Urinary bladder (tissue), 4 donors: ENCODE data around the gene IPO13. TPM values are rescaled to one million over a fixed set of nuclear protein-coding genes. Genes with fewer than 3 reads are reported as not detected.

ENCODE experiments used
- DNase-seq: peaks from one replicate; pipeline ENCODE4 v3.0.0-alpha.2; 2015; ENCODE audit errors: extremely low spot score
- H3K27ac ChIP-seq: one replicate; pipeline ENCODE4 v1.5.1; 2013; ENCODE audit warnings: low read depth, mild to moderate bottlenecking, moderate library complexity
- H3K36me3 ChIP-seq: one replicate; pipeline ENCODE4 v1.6.1; 2013; ENCODE audit warnings: mild to moderate bottlenecking, moderate library complexity; ENCODE audit not compliant: insufficient read depth
- H3K4me1 ChIP-seq: one replicate; pipeline ENCODE4 v1.6.1; 2013; ENCODE audit warnings: mild to moderate bottlenecking, moderate library complexity; ENCODE audit not compliant: insufficient read depth
- H3K4me3 ChIP-seq: one replicate; pipeline ENCODE4 v1.5.1; 2013; ENCODE audit warnings: low read depth, low read length
- WGBS: extraction: QIAGEN DNeasy Blood & Tissue Kit; methylation state at CpG from one replicate; pipeline ENCODE4 v1.1.7; 2013; 5-methylcytosine and 5-hydroxymethylcytosine counted together
- polyA plus RNA-seq: library from polyadenylated mRNA; stranded (reverse); fragments of 200-250 nt; gene quantifications from one replicate; pipeline ENCODE4 v1.2.3, GENCODE V29; 2013
- total RNA-seq: library from RNA; depleted of rRNA; stranded (reverse); fragments of >200 nt; gene quantifications from one replicate; pipeline ENCODE4 v1.2.3, GENCODE V29; 2014
- donor health status: healthy with polysubstance abuse.
- donor health status: healthy.

IPO13 gene
- total and polyA plus RNA-seq, 2 donors: 11.5 to 22.2 TPM

DNA sequence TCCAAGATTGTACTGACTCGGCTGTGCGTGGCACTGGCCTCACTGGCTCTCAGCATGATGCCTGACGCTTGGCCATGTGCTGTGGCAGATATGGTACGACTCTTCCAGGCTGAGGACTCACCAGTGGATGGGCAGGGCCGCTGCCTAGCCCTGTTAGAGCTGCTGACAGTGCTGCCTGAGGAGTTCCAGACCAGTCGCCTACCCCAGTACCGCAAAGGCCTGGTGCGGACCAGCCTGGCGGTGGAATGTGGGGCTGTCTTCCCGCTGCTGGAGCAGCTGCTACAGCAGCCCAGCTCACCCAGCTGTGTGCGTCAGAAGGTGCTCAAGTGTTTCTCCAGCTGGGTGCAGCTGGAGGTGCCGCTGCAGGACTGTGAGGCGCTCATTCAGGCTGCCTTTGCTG lies 2.9 kb downstream of the IPO13 start:
- peaks cover 2% of the 10 kb centered on the region for H3K36me3 ChIP-seq
- H3K27ac ChIP-seq: no peak overlapping the region
- H3K4me1 ChIP-seq: peaks cover 3% of the 10 kb centered on the region
- no peak overlapping the region for H3K4me3 ChIP-seq
- WGBS: 81% methylated on average over 13 of the region's 13 CpGs
- no peak for DNase-seq

DNA sequence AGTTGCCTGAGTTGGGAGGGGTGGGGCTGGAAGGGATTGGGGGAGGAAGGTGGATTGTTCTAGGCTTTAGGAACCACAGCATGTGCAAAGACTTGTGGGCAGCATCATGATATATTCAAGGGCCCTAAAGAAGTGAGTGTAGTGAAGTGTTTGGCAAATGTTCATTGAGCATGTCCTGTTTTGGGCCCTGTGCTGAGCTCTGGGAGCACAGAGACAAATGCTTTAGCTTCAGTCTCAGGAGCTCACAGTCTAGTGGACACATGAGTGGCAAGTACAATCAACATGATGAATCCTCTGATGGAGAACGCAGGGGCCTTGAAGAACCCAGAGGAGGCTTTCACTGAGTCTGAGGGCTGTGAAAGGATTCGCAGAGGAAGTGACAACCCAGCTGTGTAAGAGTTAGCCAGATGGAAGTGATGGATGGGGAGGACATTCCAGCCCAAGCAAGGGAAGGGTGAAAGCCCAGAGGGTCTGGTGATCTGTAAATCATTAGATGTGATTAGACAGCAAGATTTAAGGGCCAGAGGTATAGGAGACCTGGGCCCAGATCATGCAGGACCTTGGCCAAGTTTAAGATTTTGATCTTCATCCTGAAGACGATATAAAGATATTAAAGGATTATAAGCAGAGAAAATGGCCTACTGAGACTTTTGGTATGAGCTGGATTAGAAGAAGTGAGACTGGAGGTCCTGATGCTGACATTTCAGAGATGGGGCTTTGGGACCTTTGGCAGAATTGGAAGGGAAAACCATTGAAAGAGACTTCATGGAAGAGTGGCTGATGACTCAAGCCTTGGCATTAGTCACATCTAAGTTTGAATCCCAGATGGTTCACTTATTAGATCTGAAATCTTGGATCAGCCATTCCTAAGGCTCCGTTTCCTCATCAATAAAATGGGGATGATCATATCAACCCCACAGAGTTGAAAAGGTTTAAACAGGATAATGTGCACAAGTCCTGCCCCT lies 4.6 kb downstream of the IPO13 start:
- Histone ChIP-seq H3K27ac (no peak overlapping the region), H3K4me1 (peaks cover 3% of the 10 kb centered on the region), H3K36me3 (peaks cover 2% of the 10 kb centered on the region), H3K4me3 (no peak overlapping the region)
- no peak for DNase-seq
- WGBS: 90% methylated on average over 4 of the region's 4 CpGs

DNA sequence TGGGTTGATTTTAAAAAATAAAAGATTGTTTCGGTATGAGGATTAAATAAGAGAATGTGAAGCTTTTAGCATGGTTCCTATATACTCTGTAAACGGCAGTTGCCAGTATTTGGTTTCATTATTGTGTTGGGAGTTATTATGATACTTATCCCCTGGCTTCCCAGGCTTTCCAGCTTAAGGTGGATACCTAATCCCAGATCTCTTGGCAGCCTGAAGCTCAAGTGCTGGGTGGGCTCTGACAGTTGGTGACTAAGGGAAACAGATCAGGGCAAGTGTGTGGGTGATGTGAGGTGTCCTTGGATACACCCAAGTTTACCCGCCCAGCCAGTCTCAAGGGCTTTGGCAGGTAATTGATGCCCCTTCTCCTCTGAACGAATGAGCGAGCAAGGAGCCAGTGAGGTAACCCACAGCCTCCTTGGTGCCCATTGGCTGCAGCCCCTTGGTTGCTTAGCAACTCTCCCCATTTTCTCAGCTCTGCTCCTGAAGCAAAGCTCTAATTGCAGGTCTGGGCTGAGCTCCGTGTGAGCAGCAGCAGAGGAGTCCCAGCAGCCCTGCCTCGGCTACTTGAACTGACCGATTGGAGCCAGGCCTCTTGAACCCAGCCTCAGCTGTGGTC lies 6.1 kb downstream of the IPO13 start:
- Histone ChIP-seq H3K4me1 (no peaks in the 10 kb centered on the region), H3K36me3 (peaks cover 2% of the 10 kb centered on the region), H3K27ac (no peak overlapping the region), H3K4me3 (no peak overlapping the region)
- 69% methylated on average over 8 of the region's 8 CpGs for WGBS
- DNase-seq: no peak

DNA sequence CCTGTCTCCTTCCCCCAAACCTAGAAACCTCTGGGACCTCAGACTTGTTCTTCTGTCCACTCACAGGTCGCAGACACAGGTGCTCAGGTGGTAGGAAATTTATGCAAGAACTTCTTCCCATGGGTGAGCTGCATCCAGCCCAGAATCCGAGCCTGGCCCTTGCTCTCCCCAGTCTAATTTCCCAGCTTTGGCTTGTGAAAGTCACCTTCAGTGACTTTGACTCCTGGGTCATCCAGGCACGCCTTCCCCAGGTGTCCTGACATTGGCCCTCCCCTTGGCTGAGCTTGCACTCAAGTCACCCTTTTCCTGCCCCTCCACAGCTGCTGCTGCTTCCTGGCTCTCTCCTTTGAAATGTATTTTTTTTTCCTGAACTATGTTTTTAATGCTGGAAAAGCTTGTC lies 6.6 kb downstream of the IPO13 start:
- DNase-seq: no peak
- no peak overlapping the region for H3K4me3 ChIP-seq
- no peak overlapping the region for H3K27ac ChIP-seq
- WGBS: 79% methylated on average over 3 of the region's 3 CpGs
- no peaks in the 10 kb centered on the region for H3K4me1 ChIP-seq
- peaks cover 2% of the 10 kb centered on the region for H3K36me3 ChIP-seq

DNA sequence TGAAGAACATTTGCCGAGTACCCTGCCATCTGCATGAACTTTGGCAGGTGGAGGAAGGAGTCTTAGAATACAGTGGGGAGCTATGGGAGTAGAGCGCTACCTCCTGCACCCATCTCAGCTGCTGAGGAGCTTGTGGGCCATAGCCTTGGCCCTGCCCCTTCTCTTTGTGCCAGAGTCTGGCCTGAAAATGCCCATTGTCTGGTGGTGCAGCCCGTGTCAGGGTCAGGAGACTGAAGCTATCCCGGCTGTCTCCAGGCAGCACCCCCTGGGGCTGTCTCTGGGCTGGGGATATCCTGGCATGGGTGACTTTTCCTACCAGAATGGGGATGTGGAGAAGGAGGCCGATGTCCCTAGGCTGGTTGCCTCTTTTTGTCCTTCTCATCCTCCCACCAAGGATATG lies 7.3 kb downstream of the IPO13 start:
- no peak overlapping the region for H3K27ac ChIP-seq
- no peak for DNase-seq
- peaks cover 4% of the 10 kb centered on the region for H3K36me3 ChIP-seq
- no peaks in the 10 kb centered on the region for H3K4me1 ChIP-seq
- WGBS: 87% methylated on average over 5 of the region's 5 CpGs
- H3K4me3 ChIP-seq: no peak overlapping the region

DNA sequence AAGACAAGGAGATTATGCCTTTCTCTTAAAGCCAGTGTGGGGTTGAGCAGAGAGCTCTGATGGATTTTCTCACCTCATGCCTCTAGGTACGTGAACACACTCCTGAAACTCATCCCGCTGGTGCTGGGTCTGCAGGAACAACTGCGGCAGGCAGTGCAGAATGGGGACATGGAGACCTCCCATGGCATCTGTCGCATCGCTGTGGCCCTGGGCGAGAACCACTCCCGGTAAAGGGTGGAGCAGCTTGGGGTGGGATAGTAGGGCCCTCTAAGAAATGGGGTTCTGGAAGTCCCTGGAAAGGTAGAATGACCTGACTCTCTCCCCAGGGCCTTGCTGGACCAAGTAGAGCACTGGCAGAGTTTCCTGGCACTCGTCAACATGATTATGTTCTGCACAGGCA lies 9.5 kb downstream of the IPO13 start:
- Histone ChIP-seq H3K27ac (no peak overlapping the region), H3K36me3 (peaks cover 3% of the 10 kb centered on the region), H3K4me1 (no peaks in the 10 kb centered on the region), H3K4me3 (no peak overlapping the region)
- no peak for DNase-seq
- 96% methylated on average over 8 of the region's 8 CpGs for WGBS

DNA sequence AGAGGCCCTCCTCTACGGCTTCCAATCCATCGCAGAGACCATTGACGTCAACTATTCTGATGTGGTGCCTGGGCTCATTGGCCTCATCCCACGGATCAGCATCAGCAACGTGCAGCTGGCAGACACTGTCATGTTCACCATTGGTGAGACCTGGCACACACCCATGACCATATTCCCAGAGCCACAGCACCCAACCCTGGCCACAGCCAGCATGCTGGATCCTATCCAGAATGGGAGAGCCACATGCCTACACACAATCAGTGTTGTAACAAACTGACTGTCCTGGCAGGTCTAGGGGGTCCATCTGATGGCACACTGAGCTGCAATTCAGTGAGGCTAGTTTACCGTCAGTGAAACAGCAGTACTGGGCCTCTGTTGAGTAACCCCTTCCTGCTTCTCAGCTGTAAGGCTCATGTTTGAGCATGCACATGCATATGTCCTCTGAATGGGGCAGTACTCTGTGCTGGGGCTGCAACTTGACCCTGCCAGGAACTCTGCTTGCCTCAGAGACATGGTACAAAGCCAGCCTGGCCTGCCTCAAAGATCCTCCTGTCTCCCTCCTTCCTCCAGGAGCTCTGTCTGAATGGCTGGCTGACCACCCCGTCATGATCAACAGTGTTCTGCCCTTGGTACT lies 10.8 kb downstream of the IPO13 start:
- Histone ChIP-seq H3K4me1 (no peaks in the 10 kb centered on the region), H3K4me3 (no peak overlapping the region), H3K36me3 (peaks cover 3% of the 10 kb centered on the region), H3K27ac (no peak overlapping the region)
- 85% methylated on average over 7 of the region's 7 CpGs for WGBS
- DNase-seq: no peak

DNA sequence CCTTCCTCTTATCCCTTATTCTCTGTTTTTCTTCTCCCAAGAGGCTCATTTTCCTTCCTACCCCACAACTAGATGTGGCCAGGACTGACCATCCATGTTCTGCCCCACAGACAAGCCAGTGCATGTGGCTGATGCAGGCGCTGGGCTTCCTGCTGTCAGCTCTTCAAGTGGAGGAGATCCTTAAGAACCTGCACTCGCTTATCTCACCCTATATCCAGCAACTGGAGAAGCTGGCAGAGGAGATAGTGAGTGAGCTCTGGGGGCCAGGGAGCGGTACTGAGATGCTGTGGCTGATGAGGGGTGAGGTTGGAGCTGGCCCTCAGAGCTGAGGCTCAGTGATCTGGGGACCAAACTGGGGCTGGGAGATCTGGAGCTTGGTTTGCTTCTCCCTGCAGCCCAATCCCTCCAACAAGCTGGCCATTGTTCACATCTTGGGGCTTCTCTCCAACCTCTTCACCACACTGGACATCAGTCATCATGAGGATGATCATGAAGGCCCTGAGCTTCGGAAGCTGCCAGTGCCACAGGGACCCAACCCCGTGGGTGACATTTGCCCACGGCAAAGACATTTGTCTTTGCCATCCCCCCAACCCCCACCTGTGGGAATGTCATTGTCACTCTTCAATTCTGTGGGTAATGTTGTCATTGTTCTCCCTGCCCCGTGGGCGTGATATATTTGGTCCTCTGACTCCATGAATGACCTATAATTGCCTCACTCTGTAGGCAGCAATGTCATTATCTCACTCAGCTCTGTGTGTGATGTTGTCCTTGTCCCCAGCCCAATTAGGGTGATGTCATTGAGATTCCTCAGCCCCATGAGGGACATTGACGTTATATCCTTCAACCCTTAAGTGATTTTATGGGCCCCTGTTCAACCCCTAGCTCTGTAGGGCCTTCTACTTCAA lies 11.9 kb downstream of the IPO13 start:
- 86% methylated on average over 9 of the region's 9 CpGs for WGBS
- H3K4me1 ChIP-seq: no peaks in the 10 kb centered on the region
- H3K27ac ChIP-seq: no peak overlapping the region
- no peak overlapping the region for H3K4me3 ChIP-seq
- H3K36me3 ChIP-seq: peaks cover 3% of the 10 kb centered on the region
- no peak for DNase-seq

DNA sequence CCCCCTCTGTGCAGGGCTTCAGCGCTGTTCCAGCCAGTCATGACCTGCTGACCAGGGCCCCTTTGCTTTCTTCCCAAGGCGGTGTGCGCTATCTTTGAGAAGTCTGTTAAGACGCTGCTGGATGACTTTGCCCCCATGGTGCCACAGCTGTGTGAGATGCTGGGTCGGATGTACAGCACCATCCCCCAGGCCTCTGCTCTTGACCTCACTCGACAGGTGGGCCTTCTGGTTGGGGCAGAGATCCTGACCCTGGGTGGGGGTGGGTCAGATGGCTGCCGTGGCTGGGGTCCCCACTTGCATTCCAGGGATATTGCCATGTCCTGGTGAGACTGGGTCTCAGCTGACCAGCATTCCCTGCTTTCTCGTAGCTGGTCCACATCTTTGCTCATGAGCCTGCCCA lies 14.0 kb downstream of the IPO13 start:
- Histone ChIP-seq H3K27ac (no peak overlapping the region), H3K4me3 (no peak overlapping the region), H3K36me3 (peaks cover 5% of the 10 kb centered on the region), H3K4me1 (no peaks in the 10 kb centered on the region)
- WGBS: 90% methylated on average over 8 of the region's 8 CpGs
- no peak for DNase-seq

DNA sequence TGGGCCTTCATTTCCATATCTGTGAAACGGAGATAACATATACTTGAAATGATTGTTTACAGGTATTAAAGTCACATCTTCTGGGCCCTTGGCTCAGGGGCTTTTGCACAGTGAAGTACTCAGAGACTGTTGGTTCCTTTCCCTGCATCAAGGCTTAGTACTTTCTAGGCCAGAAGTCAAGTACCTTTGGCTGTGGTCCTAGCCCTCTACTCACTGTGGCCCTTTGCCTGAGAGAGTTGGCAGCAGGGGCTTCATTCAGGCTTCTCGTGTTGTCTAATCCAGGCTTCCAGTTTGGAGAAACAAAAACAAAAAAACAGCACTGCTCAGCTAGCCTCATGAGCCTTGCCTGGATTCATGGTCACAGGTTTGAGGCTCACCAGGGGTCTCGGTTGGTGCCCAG lies 14.9 kb downstream of the IPO13 start:
- no peaks in the 10 kb centered on the region for H3K4me1 ChIP-seq
- no peak for DNase-seq
- WGBS: 90% methylated on average over 3 of the region's 3 CpGs
- H3K27ac ChIP-seq: no peak overlapping the region
- H3K4me3 ChIP-seq: no peak overlapping the region
- H3K36me3 ChIP-seq: peaks cover 5% of the 10 kb centered on the region

DNA sequence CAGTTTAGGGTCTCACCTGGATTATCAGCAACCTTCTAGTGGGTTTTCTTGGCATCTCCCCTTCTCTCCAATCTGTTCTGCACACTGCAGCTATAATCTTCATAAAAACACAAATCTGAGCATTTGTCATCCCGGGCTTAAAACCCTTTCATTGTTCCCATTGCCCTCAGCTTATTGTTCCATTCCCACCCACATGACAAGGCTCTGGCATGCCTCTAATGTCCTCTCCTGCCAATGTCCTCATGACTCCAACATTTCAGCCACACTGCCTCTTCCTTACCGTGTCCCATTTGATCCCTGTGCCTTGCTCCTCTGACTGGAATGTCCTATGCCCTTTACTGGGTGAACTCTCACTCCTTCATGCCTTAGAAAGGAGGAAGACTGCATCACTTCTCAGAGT lies 15.6 kb downstream of the IPO13 start:
- H3K4me1 ChIP-seq: no peaks in the 10 kb centered on the region
- WGBS: 87% methylated on average over 2 of the region's 2 CpGs
- H3K27ac ChIP-seq: no peak overlapping the region
- no peak overlapping the region for H3K4me3 ChIP-seq
- peaks cover 5% of the 10 kb centered on the region for H3K36me3 ChIP-seq
- DNase-seq: no peak

DNA sequence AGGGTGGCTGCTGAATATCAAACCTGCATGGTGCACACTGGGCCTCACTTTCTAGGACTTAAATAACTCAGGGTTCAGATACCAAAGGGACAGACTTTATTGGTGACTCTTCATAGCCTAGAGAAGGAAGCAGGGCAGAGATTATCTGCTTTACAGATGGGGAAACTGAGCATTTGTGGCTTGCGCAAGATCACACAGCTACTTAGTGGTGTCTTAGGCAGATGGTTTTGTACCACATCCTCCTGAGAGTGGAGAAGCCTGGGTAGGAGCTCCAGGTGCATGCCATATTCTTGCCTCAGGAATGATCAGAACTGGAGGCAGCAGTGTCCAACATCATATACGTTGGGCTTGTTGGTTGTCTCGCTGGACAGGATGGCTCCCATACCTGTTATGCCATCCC lies 16.3 kb downstream of the IPO13 start:
- H3K36me3 ChIP-seq: peaks cover 5% of the 10 kb centered on the region
- 93% methylated on average over 3 of the region's 3 CpGs for WGBS
- H3K27ac ChIP-seq: no peak overlapping the region
- no peak overlapping the region for H3K4me3 ChIP-seq
- H3K4me1 ChIP-seq: no peaks in the 10 kb centered on the region
- no peak for DNase-seq

DNA sequence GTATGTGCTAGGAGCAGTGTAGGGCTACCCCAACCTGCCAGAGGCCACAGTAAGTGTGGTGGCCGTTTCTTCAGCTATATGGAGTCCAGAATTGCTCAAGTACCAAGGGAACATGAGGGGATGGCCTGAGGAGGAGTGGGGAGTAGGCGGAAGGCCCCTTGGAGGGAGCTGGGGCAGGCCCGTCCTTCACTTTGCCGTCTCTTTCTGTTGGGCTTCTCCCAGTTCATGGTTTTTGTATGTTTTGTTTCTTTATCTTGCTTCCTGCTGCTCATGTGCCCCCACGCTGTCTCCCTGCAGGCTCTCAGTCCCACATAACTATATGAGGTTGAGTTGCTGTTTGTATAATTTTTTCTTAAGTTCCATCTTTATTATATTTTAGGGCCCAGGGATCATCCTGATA lies 17.1 kb downstream of the IPO13 start:
- no peak for DNase-seq
- Histone ChIP-seq H3K4me3 (no peak overlapping the region), H3K27ac (no peak overlapping the region), H3K36me3 (peaks cover 5% of the 10 kb centered on the region), H3K4me1 (no peaks in the 10 kb centered on the region)
- 85% methylated on average over 5 of the region's 5 CpGs for WGBS
